Regular cardiac myocyte (primary cell): ENCODE data around the gene GPR27. TPM values are rescaled to one million over a fixed set of nuclear protein-coding genes. Genes with fewer than 3 reads are reported as not detected.

Experiments used
- total RNA-seq: library from RNA; depleted of rRNA; stranded (reverse); fragments of >200 nt; gene quantifications from 2 replicates; pipeline ENCODE4 v1.2.3, GENCODE V29; 2014

The GPR27 gene, protein sequence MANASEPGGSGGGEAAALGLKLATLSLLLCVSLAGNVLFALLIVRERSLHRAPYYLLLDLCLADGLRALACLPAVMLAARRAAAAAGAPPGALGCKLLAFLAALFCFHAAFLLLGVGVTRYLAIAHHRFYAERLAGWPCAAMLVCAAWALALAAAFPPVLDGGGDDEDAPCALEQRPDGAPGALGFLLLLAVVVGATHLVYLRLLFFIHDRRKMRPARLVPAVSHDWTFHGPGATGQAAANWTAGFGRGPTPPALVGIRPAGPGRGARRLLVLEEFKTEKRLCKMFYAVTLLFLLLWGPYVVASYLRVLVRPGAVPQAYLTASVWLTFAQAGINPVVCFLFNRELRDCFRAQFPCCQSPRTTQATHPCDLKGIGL
- total RNA-seq = 0.28 TPM in 1 of 2 replicates, not detected in the other

DNA sequence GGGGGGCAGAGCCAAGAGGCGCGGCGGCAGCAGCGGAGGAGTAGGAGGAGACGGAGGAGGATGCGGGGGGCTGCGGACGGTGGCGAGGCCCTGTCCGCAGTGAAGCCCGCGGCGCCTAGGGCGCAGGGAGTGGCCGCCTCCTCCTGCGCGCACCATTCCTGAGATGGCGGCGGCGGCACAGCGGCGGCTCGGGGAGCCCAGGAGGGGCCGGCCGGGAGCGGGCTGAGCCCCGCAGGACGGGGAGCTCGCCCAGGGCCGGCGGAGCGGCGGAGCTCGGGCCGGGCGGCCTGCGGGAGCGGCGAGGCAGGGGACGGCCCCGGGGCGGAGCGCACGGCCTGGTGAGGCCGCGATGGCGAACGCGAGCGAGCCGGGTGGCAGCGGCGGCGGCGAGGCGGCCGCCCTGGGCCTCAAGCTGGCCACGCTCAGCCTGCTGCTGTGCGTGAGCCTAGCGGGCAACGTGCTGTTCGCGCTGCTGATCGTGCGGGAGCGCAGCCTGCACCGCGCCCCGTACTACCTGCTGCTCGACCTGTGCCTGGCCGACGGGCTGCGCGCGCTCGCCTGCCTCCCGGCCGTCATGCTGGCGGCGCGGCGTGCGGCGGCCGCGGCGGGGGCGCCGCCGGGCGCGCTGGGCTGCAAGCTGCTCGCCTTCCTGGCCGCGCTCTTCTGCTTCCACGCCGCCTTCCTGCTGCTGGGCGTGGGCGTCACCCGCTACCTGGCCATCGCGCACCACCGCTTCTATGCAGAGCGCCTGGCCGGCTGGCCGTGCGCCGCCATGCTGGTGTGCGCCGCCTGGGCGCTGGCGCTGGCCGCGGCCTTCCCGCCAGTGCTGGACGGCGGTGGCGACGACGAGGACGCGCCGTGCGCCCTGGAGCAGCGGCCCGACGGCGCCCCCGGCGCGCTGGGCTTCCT is at the start of gene GPR27:
TSS of gene GPR27 (plus strand) at position 155 of the 909 bp plus-strand sequence. CDS start at position 350, 195 bp downstream.

DNA sequence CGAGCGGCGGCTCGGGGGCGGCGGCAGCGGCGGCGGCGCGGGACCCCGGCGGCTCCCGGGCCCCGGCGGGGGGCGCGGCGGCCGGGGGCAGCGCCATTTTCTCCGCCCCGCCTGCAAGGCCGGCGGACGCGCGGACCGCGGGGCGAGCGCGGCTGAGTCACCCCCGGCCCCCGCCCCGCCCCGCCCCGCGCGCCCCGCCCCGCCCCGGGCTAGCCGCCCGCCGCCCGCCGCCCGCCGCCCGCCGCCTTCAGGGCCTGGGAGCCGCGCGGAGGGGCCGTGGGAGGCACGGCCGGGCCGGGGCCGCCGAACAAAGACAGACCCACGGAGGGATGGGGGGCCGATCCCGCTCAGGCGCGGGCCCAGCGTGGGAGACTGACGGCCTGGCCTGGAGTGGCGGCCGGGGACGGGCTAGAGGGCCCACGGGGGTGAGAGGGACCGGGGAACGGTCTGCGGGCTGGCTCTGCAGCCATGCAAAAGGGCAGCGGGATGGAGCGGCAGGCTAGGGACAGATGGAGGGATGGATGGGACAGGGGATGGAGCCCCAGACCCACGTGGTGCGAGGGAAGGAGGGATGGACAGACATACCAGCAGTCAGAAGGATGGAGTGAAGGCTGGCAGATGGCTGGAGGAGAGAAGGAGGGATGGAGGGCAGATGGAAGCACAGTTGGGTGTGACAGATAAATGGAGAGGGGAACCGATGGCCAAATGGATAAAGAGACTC is 28.2 kb upstream of the GPR27 start, which contains the start of gene EIF4E3:
TSS of gene EIF4E3 (minus strand) at position 132 of the 721 bp plus-strand sequence. CDS start at position 97, 35 bp downstream.

DNA sequence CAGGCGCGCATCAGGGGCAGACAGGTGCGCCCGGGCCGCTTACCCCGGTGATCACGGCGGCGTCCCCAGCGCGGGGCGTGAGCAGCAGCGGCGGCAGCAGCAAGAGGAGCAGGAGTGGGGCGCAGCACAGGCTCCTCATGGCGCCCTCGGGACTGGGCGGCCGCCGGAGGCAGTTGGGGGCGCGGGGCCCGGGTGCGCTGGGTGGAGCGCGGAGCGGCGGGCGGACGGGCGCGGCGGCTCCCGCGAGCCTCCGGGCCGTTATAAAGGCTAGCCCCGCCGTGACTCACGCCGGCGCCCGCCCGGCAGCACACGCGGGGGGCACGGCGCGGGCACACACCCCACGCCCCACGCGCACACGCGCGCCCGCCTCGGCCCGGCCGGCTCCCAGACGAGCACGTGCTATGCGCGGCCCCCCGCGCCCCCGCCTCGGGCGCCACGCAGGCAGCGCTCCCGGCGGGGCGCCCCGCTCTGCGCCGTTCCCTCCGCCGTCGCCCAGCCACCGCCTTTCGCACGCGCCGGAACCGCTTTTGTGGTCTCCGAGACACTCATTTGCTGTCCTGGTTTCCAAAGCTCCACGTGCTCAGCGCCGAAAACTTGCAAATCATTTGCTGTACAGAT is 31.4 kb downstream of the GPR27 start, which contains the start of gene PROK2:
TSS of gene PROK2 (minus strand) at position 235 of the 618 bp plus-strand sequence. CDS start at position 139, 96 bp downstream.

Other genes starting within 250 kb of the GPR27 start
- 60.2 and 92.2 TPM in 2 replicates for gene FOXP1, start 170.1 kb upstream of the GPR27 start, total RNA-seq
- gene EIF4E3, start 28.5 kb upstream of the GPR27 start, total RNA-seq = 0.58 and 2.5 TPM in 2 replicates
- gene PROK2, start 31.3 kb downstream of the GPR27 start, total RNA-seq = not detected in 2 replicates